Lower leg skin (tissue), 4 donors: ENCODE results near the gene UBE2G1. TPM values are rescaled to one million over a fixed set of nuclear protein-coding genes. Genes with fewer than 3 reads are reported as not detected.

ENCODE experiments used
- DNase-seq, 2 donors: peaks; one replicate each; pipeline ENCODE4 v3.0.0-alpha.2; 2019; ENCODE audit warnings: low spot score in 2 of 2
- H3K4me3 ChIP-seq: fragments of 200-600 bp; sonication (generic); 2 replicates; pipeline ENCODE4 v1.5.1; 2017; ENCODE audit warnings: mild to moderate bottlenecking, low read depth; ENCODE audit not compliant: poor library complexity, severe bottlenecking
- CTCF ChIP-seq, 3 donors: fragments of 450-650 bp; IDR thresholded peaks; one replicate each; pipeline ENCODE4 v1.5.1; 2016; ENCODE audit warnings: antibody characterized with exemption in 3 of 3, mild to moderate bottlenecking in 3 of 3, moderate library complexity in 2 of 3
- POLR2A ChIP-seq, 2 donors: fragments of 450-650 bp; IDR thresholded peaks; one replicate each; pipeline ENCODE4 v1.6.1; 2016 to 2017; ENCODE audit warnings: antibody characterized with exemption in 2 of 2, mild to moderate bottlenecking in 1 of 2, moderate library complexity in 1 of 2
- WGBS, 2 donors: methylation state at CpG; one replicate each; pipeline ENCODE4 v1.1.5; 2018; 5-methylcytosine and 5-hydroxymethylcytosine counted together
- intact Hi-C: fragments of 100-400 bp; cut with DNase I; formaldehyde crosslinking; loops from one replicate; pipeline ENCODE4 v1.15.0; 2023; ENCODE audit warnings: low total_unique reads
- total RNA-seq, 4 donors: library from RNA; depleted of rRNA; stranded (reverse); fragments of >200 nt; gene quantifications; one replicate each; pipeline ENCODE4 v1.1.0, GENCODE V29; 2016

The UBE2G1 gene
- total RNA-seq, 4 donors from 2014 or later: 72.3 to 84.3 (median 78.5) TPM

GRCh38 chr17:4329838-4330237, 36.6 kb downstream of the UBE2G1 start:
- intact Hi-C loops: no loop called here
- DNase-seq: no peak
- no peak for TF ChIP-seq POLR2A (IDR thresholded peaks at IDR 0.05)
- no peak for TF ChIP-seq CTCF (IDR thresholded peaks at IDR 0.05)
- WGBS, 2 donors: 25 to 36% methylated on average over 7 of the region's 7 CpGs
- H3K4me3 ChIP-seq: no peak overlapping the region

GRCh38 chr17:4327606-4328005, 38.9 kb downstream of the UBE2G1 start:
- no peak overlapping the region for H3K4me3 ChIP-seq
- no peak for TF ChIP-seq POLR2A (IDR thresholded peaks at IDR 0.05)
- 34 to 52% methylated on average over 5 of the region's 5 CpGs for WGBS, 2 donors
- intact Hi-C loops: no loop called here
- no peak for DNase-seq

- no peak overlapping the region for H3K4me3 ChIP-seq
- 61 to 62% methylated on average over 2 of the region's 2 CpGs for WGBS, 2 donors
- TF ChIP-seq POLR2A (IDR thresholded peaks at IDR 0.05): no peak
- TF ChIP-seq CTCF (IDR thresholded peaks at IDR 0.05): no peak
- no peak for DNase-seq
- intact Hi-C loops: no loop called here
Observed at GRCh38 chr17:4326608-4327007, 39.9 kb downstream of the UBE2G1 start.

- TF ChIP-seq POLR2A (IDR thresholded peaks at IDR 0.05): no peak
- TF ChIP-seq CTCF (IDR thresholded peaks at IDR 0.05): no peak
- intact Hi-C loops: no loop called here
- H3K4me3 ChIP-seq: no peak overlapping the region
- no peak for DNase-seq
Observed at GRCh38 chr17:4326112-4326511, 40.4 kb downstream of the UBE2G1 start.

GRCh38 chr17:4324463-4324862, 42.0 kb downstream of the UBE2G1 start:
- intact Hi-C loops: no loop called here
- no peak overlapping the region for H3K4me3 ChIP-seq
- WGBS, 2 donors: 98% methylated on average over 7 of the region's 7 CpGs
- TF ChIP-seq POLR2A (IDR thresholded peaks at IDR 0.05): no peak
- TF ChIP-seq CTCF (IDR thresholded peaks at IDR 0.05): no peak
- no peak for DNase-seq

- no peak overlapping the region for H3K4me3 ChIP-seq
- 79% methylated on average over 4 of the region's 4 CpGs for WGBS, 2 donors
- intact Hi-C loops: no loop called here
- TF ChIP-seq CTCF (IDR thresholded peaks at IDR 0.05) (no peak), POLR2A (IDR thresholded peaks at IDR 0.05) (no peak)
- DNase-seq: no peak
Observed at GRCh38 chr17:4319221-4319620, 47.3 kb downstream of the UBE2G1 start.
